Measurements from ENCODE around the gene MAP7D1.

Gene MAP7D1

DNA sequence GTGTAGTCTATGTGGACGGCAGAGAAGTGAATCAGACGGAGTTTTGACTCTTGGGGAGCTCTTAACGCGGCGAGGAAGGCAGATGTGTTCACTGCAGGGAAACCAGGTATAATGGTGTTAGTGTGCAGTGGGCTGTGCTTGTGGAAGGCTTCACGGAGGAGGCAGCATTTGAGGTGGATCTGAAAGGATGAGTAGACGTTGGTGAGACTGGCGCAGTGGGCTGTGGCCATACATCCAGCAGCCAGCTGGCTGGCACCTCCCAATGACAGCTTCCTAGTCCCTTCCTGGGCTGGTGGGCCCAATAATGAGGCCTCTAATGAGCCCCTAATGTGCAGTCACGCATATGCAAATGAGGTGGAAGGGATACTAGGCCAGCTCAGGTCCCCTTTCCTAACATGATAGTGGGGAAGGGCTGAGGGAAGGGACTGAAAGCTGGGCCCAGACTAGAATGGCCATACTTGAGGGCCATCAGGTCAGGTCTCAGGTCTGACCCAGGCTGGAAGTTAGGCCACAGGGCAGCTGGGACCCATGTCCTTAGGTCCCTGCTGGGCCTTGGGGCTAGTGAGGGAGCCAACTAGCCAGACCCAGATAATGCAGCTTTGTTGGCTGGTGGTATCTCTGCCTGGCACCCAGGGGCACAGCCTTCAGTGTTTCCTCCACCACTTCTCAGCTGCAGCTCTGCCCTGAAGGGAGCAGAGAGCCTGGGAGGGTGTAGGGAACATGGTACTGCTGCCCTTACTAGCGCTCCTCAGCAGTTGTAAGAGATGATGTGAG lies 3.8 kb downstream of the MAP7D1 start:
- TF ChIP-seq, protein P1, sequence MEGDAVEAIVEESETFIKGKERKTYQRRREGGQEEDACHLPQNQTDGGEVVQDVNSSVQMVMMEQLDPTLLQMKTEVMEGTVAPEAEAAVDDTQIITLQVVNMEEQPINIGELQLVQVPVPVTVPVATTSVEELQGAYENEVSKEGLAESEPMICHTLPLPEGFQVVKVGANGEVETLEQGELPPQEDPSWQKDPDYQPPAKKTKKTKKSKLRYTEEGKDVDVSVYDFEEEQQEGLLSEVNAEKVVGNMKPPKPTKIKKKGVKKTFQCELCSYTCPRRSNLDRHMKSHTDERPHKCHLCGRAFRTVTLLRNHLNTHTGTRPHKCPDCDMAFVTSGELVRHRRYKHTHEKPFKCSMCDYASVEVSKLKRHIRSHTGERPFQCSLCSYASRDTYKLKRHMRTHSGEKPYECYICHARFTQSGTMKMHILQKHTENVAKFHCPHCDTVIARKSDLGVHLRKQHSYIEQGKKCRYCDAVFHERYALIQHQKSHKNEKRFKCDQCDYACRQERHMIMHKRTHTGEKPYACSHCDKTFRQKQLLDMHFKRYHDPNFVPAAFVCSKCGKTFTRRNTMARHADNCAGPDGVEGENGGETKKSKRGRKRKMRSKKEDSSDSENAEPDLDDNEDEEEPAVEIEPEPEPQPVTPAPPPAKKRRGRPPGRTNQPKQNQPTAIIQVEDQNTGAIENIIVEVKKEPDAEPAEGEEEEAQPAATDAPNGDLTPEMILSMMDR (IDR thresholded peaks at IDR 0.05; ENCODE audit: insufficient read depth, low read length, poor library complexity, severe bottlenecking) = no peak
- no peaks in the 10 kb centered on the region for H3K27me3 ChIP-seq (replicated peaks; ENCODE audit: control insufficient read depth, insufficient read depth, low read length)
- no peaks in the 10 kb centered on the region; the same call in none of the 2 replicates for H3K36me3 ChIP-seq (ENCODE audit: control insufficient read depth, insufficient read depth, low read length)
- peak overlapping the region; percentile 62; the same call in 1 of the 2 replicates for H3K4me3 ChIP-seq (replicated peaks; ENCODE audit: low read depth, low read length)
- no peak for DNase-seq (ENCODE audit: extremely low read depth, insufficient read length)

DNA sequence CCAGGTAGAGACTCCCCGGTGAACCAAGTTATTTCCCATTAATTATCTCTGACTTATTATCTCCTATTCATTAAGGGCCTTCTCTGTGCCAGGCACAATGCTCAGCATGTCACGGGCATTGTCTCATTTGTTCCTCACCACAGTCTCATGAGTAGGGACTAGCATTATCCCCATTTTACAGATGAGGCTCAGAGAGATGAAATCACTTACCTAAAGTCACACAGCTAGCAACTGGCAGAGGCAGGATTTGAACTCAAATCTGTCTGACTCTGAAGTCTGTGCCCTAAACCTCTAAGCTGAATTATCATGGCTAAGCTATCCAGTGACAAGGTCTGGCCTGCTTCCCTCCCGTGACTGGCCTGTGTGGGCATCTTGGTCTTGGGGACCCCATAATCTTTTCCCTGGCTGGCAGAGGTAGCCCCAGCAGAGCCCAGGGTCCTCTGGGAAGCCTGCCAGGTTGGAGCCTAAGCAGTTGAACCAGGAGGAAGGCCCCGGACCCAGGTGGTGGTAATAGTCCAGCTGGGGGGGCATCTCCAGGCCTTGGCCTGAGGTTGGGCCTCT lies 4.5 kb downstream of the MAP7D1 start:
- Histone ChIP-seq H3K4me3 (replicated peaks; ENCODE audit: low read depth, low read length) (peak overlapping the region; percentile 62), H3K36me3 (ENCODE audit: control insufficient read depth, insufficient read depth, low read length) (no peaks in the 10 kb centered on the region; the same call in none of the 2 replicates), H3K27me3 (replicated peaks; ENCODE audit: control insufficient read depth, insufficient read depth, low read length) (no peaks in the 10 kb centered on the region)
- TF ChIP-seq, protein P1 (IDR thresholded peaks at IDR 0.05; ENCODE audit: insufficient read depth, low read length, poor library complexity, severe bottlenecking) = no peak
- DNase-seq (ENCODE audit: extremely low read depth, insufficient read length) = no peak

DNA sequence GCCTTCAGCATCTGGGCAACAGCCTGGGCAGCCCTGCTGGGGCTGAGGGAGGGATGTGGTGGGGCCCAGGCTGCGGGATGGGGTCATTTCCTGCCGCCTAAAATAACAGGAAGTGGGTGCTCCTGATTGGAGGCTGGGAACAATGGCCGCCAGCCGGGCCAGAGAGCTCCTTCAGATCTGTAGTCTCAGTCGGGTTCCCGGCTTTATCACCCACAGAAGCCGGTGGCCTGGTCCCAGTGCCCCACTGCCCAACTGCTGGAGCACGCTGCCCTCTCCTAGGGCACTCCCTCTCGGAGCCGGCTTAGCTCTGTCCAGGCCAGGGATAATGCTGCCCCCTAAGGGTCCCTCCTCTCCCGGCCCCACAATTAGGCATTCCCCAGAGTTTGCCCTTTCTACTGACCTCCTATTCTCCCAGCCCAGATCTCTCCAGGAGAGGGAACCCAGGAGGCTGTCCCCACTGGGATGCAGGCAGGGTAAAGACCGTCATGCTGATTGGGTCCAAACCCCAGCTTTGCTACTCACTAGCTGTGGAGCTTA lies 5.1 kb downstream of the MAP7D1 start:
- TF ChIP-seq, protein P1 (IDR thresholded peaks at IDR 0.05; ENCODE audit: insufficient read depth, low read length, poor library complexity, severe bottlenecking) = peak; percentile 52
- Histone ChIP-seq H3K27me3 (replicated peaks; ENCODE audit: control insufficient read depth, insufficient read depth, low read length) (no peaks in the 10 kb centered on the region), H3K4me3 (replicated peaks; ENCODE audit: low read depth, low read length) (peak overlapping the region; percentile 62), H3K36me3 (ENCODE audit: control insufficient read depth, insufficient read depth, low read length) (no peaks in the 10 kb centered on the region; the same call in none of the 2 replicates)
- DNase-seq (ENCODE audit: extremely low read depth, insufficient read length) = peak; percentile 79

DNA sequence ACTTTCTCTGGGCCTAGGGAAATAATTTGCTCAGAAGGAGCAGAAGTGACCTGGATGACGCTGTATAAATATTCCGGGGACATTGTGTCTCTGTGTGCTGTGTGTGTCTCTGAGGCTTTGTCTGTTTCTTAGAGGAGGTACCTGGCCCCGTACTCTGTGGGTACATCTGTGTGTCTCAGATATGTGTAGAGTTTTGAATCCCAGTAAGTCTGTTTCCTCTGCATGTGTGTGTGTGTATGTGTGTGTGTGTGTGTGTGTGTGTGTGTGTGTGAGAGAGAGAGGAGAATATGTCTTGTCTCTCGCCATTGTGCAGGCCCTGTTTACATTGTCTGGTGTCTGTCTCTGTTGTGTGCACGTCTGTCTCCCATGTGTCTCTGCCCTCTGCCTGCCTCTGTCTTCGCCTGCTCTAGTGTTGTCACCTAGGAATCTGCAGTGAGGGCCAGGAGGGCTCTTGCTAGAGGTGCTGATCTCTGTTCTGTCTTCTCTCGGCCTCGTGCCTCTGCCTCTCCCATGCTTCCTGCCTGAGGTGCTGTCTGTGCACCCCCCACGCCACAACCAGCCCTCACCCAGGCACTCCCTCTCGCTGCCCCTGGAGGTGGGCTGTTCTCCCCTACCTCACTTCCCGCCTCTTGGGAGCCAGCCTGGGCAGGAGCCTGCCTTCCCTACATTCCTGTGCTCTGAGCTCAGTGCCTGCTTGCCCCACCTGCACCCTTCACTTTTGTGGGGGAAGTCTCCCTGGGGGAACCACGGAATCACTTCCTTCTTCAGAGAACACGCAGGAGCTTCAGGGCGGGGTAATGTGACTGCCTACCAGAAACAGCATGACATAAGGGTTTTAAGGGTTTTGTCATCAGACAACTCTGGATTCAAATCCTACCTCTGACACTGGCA lies 5.9 kb downstream of the MAP7D1 start:
- Histone ChIP-seq H3K4me3 (replicated peaks; ENCODE audit: low read depth, low read length) (peak overlapping the region; percentile 62), H3K27me3 (replicated peaks; ENCODE audit: control insufficient read depth, insufficient read depth, low read length) (no peaks in the 10 kb centered on the region), H3K36me3 (ENCODE audit: control insufficient read depth, insufficient read depth, low read length) (peaks cover under 1% of the 10 kb centered on the region)
- peak; percentile 72 for DNase-seq (ENCODE audit: extremely low read depth, insufficient read length)
- TF ChIP-seq, protein P1 (IDR thresholded peaks at IDR 0.05; ENCODE audit: insufficient read depth, low read length, poor library complexity, severe bottlenecking) = no peak

DNA sequence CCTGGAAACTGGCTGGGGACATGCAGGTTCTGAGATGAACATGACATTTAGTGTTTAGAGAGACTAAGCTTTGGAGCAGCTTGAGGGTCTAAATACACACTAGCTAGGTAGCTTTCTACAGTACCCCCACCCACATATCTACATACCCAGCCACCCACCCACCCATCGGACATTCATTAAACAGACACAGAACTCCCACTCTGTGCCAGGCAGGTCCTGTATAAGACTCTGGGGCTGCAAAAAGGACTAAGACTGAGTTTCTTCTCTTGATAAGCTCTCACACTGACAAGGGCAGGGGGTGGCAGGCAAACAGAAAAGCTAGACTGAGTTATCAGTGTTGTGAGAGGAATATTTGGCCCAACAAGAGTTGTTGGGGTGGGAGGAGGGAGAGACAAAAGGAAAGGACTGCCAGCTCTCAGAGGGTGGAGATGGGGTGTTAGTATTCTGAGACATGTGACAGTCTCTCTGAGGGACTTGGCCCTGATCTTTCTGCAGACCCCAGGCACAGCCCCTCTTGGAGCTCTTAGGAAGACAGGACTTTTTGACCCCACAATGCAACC lies 6.8 kb downstream of the MAP7D1 start:
- Histone ChIP-seq H3K36me3 (ENCODE audit: control insufficient read depth, insufficient read depth, low read length) (peaks cover 7% of the 10 kb centered on the region), H3K4me3 (replicated peaks; ENCODE audit: low read depth, low read length) (no peak overlapping the region), H3K27me3 (replicated peaks; ENCODE audit: control insufficient read depth, insufficient read depth, low read length) (no peaks in the 10 kb centered on the region)
- no peak for DNase-seq (ENCODE audit: extremely low read depth, insufficient read length)
- TF ChIP-seq, protein P1 (IDR thresholded peaks at IDR 0.05; ENCODE audit: insufficient read depth, low read length, poor library complexity, severe bottlenecking) = no peak

Measured in GM06990 (cell line).